Measurements from ENCODE around the gene SMARCD3. TPM values are rescaled to one million over a fixed set of nuclear protein-coding genes. Genes with fewer than 3 reads are reported as not detected.

The SMARCD3 gene
- total and polyA plus RNA-seq, 2 donors (not counting 1 experiment from before 2014, with no cell fraction given): 23.8 to 30.7 TPM

GRCh38 chr7:151211155-151211772, 37.2 kb downstream of the SMARCD3 start:
- Histone ChIP-seq H3K9me3 (ENCODE audit: control insufficient read depth, insufficient read depth, low read depth, low read length) (no peaks in the 10 kb centered on the region), H2AFZ (ENCODE audit: low read length) (no peak overlapping the region), H3K27ac (ENCODE audit: insufficient read depth, low read length) (no peak overlapping the region), H3K36me3 (ENCODE audit: control insufficient read depth, insufficient read depth, low read length) (peaks cover 8% of the 10 kb centered on the region), H3K79me2 (ENCODE audit: control insufficient read depth, insufficient read depth, low read length) (no peaks in the 10 kb centered on the region), H3K9ac (ENCODE audit: insufficient read depth, low read length) (no peak overlapping the region), H4K20me1 (ENCODE audit: control insufficient read depth, extremely low read depth, insufficient read depth, low read length) (no peaks in the 10 kb centered on the region), H3K4me3 (replicated peaks in 1 of 4; ENCODE audit: control extremely low read depth in 1 of 4, insufficient read depth in 1 of 4, low read depth in 3 of 4, low read length in 4 of 4) (no peak overlapping the region), H3K4me2 (ENCODE audit: extremely low read depth, insufficient read depth, low read length) (no peak overlapping the region), H3K27me3 (ENCODE audit: control insufficient read depth, insufficient read depth, low read length) (peaks cover 17% of the 10 kb centered on the region), H3K4me1 (ENCODE audit: control insufficient read depth, extremely low read depth, insufficient read depth, low read length) (no peaks in the 10 kb centered on the region)
- DNase-seq (ENCODE audit: low read depth in 2 of 2): no peak
- TF ChIP-seq EZH2 (IDR thresholded peaks at IDR 0.05; ENCODE audit: low read length, missing control alignments): no peak

- peaks cover 3% of the 10 kb centered on the region for H3K36me3 ChIP-seq (ENCODE audit: control insufficient read depth, insufficient read depth, low read length)
- H2AFZ ChIP-seq (ENCODE audit: low read length): no peak within 1 kb of the TSS
- H3K4me2 ChIP-seq (ENCODE audit: extremely low read depth, insufficient read depth, low read length): no peak within 1 kb of the TSS
- no peak within 1 kb of the TSS for H3K9ac ChIP-seq (ENCODE audit: insufficient read depth, low read length)
- H3K27ac ChIP-seq (ENCODE audit: insufficient read depth, low read length): no peak within 1 kb of the TSS
- H3K27me3 ChIP-seq (ENCODE audit: control insufficient read depth, insufficient read depth, low read length): peaks cover 27% of the 10 kb centered on the region
- no peaks in the 10 kb centered on the region for H3K79me2 ChIP-seq (ENCODE audit: control insufficient read depth, insufficient read depth, low read length)
- H4K20me1 ChIP-seq (ENCODE audit: control insufficient read depth, extremely low read depth, insufficient read depth, low read length): no peaks in the 10 kb centered on the region
- no peaks in the 10 kb centered on the region for H3K9me3 ChIP-seq (ENCODE audit: control insufficient read depth, insufficient read depth, low read depth, low read length)
- H3K4me3 ChIP-seq (replicated peaks in 1 of 4; ENCODE audit: control extremely low read depth in 1 of 4, insufficient read depth in 1 of 4, low read depth in 3 of 4, low read length in 4 of 4): no peak within 1 kb of the TSS
- no peak for DNase-seq (ENCODE audit: low read depth in 2 of 2)
- no peak for TF ChIP-seq EZH2 (IDR thresholded peaks at IDR 0.05; ENCODE audit: low read length, missing control alignments)
- no peak for TF ChIP-seq CTCF (conservative IDR thresholded peaks at IDR 0.05 in 1 of 2, IDR thresholded peaks at IDR 0.05 in 1 of 2; ENCODE audit: low read depth in 1 of 2, low read length in 2 of 2)
- no peaks in the 10 kb centered on the region for H3K4me1 ChIP-seq (ENCODE audit: control insufficient read depth, extremely low read depth, insufficient read depth, low read length)
Measured at GRCh38 chr7:151210087-151210854, 38.2 kb downstream of the SMARCD3 start, which contains the start of gene H2BK1. Gene H2BK1, minus strand, starts transcription at chr7:151210488. Its CDS starts 170 bp downstream, at chr7:151210318.

GRCh38 chr7:151209588-151209987, 38.9 kb downstream of the SMARCD3 start:
- no peak overlapping the region for H3K4me2 ChIP-seq (ENCODE audit: extremely low read depth, insufficient read depth, low read length)
- no peak overlapping the region for H3K9ac ChIP-seq (ENCODE audit: insufficient read depth, low read length)
- no peaks in the 10 kb centered on the region for H3K9me3 ChIP-seq (ENCODE audit: control insufficient read depth, insufficient read depth, low read depth, low read length)
- TF ChIP-seq EZH2 (IDR thresholded peaks at IDR 0.05; ENCODE audit: low read length, missing control alignments): no peak
- no peak for TF ChIP-seq CTCF (conservative IDR thresholded peaks at IDR 0.05 in 1 of 2, IDR thresholded peaks at IDR 0.05 in 1 of 2; ENCODE audit: low read depth in 1 of 2, low read length in 2 of 2)
- no peak overlapping the region for H3K4me3 ChIP-seq (replicated peaks in 1 of 4; ENCODE audit: control extremely low read depth in 1 of 4, insufficient read depth in 1 of 4, low read depth in 3 of 4, low read length in 4 of 4)
- DNase-seq (ENCODE audit: low read depth in 2 of 2): no peak
- no peaks in the 10 kb centered on the region for H3K79me2 ChIP-seq (ENCODE audit: control insufficient read depth, insufficient read depth, low read length)
- no peak overlapping the region for H2AFZ ChIP-seq (ENCODE audit: low read length)
- peaks cover 28% of the 10 kb centered on the region for H3K27me3 ChIP-seq (ENCODE audit: control insufficient read depth, insufficient read depth, low read length)
- H3K36me3 ChIP-seq (ENCODE audit: control insufficient read depth, insufficient read depth, low read length): no peaks in the 10 kb centered on the region
- H4K20me1 ChIP-seq (ENCODE audit: control insufficient read depth, extremely low read depth, insufficient read depth, low read length): no peaks in the 10 kb centered on the region
- H3K4me1 ChIP-seq (ENCODE audit: control insufficient read depth, extremely low read depth, insufficient read depth, low read length): no peaks in the 10 kb centered on the region
- H3K27ac ChIP-seq (ENCODE audit: insufficient read depth, low read length): no peak overlapping the region
